ENCODE data around the gene SRC. TPM values are rescaled to one million over a fixed set of nuclear protein-coding genes. Genes with fewer than 3 reads are reported as not detected.
A peak's percentile ranks its signal among the peaks of the same experiment; 100 is the strongest.

The SRC gene
- total RNA-seq, 1 donor from 2014 or later, result 15.4 TPM

DNA sequence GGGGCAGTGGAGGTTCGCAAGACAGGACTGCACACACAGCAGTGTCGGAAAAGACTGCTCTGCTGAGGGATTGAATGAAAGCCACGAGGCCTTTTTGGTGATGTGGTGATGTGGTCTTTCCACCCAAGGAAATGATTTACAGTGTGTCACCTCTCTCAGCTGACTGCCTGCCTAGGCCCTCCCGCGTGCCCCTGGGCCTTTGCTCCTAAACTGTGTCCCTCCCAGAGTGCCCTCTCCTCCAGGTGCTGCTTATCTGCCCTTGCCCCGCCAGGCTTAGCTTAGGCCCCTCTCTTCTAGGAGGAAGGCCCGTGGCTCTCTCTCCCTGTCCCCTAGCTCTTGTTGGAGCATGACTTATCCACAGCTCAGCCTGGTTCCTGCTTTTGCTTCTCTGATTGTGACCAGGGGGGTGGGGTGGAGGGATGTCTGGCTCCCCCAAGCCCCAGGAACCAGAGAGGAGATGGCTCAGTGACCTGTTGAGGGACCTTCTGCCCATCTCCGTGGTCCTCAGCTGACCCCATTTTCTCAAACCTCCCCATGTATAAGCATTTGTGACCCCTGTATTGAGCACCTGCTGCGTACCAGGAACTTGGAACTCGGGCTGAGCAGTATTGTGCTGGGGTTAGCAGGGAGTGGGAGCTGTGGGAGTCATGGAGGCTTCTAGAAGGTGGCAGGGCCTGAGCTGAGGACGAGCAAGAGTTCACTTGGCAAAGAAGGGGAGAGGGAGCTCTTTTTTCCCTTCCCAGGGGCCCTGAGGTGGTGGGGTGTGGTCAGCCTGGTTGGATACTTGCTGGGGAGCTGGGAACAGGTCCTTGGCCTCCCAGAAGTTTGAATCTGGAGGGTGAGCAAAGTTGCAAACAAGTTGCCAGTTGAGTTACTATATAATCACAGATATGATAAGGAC is 2.2 kb downstream of the SRC start:
- Mint-ChIP-seq H3K27ac (peak overlapping the region; percentile 15), H3K36me3 (peaks cover 15% of the 10 kb centered on the region), H3K4me1 (peaks cover 49% of the 10 kb centered on the region), H3K4me3 (peak overlapping the region; percentile 81), H3K27me3 (ENCODE audit: insufficient read depth, low read depth) (peaks cover 3% of the 10 kb centered on the region), H3K9me3 (no peaks in the 10 kb centered on the region)
- Histone ChIP-seq H3K4me1 (peaks cover 9% of the 10 kb centered on the region), H3K9me3 (ENCODE audit: low read depth) (no peaks in the 10 kb centered on the region), H3K4me2 (no peak overlapping the region), H3K27ac (no peak overlapping the region), H4K20me1 (ENCODE audit: low read depth) (peaks cover 63% of the 10 kb centered on the region), H3K4me3 (no peak overlapping the region), H3K79me2 (ENCODE audit: low read depth) (peaks cover 76% of the 10 kb centered on the region), H3K9ac (no peak overlapping the region), H3K27me3 (no peaks in the 10 kb centered on the region), H3K36me3 (no peaks in the 10 kb centered on the region), H2AFZ (replicated peaks) (no peak overlapping the region), H3F3A (ENCODE audit: low read depth) (peaks cover 29% of the 10 kb centered on the region)
- TF ChIP-seq EZH2phosphoT487 (IDR thresholded peaks at IDR 0.05) (no peak), EZH2 (IDR thresholded peaks at IDR 0.05) (no peak)
- TF ChIP-seq, protein P1, sequence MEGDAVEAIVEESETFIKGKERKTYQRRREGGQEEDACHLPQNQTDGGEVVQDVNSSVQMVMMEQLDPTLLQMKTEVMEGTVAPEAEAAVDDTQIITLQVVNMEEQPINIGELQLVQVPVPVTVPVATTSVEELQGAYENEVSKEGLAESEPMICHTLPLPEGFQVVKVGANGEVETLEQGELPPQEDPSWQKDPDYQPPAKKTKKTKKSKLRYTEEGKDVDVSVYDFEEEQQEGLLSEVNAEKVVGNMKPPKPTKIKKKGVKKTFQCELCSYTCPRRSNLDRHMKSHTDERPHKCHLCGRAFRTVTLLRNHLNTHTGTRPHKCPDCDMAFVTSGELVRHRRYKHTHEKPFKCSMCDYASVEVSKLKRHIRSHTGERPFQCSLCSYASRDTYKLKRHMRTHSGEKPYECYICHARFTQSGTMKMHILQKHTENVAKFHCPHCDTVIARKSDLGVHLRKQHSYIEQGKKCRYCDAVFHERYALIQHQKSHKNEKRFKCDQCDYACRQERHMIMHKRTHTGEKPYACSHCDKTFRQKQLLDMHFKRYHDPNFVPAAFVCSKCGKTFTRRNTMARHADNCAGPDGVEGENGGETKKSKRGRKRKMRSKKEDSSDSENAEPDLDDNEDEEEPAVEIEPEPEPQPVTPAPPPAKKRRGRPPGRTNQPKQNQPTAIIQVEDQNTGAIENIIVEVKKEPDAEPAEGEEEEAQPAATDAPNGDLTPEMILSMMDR (IDR thresholded peaks at IDR 0.05), result no peak
- DNase-seq (ENCODE audit: low spot score), result no peak

DNA sequence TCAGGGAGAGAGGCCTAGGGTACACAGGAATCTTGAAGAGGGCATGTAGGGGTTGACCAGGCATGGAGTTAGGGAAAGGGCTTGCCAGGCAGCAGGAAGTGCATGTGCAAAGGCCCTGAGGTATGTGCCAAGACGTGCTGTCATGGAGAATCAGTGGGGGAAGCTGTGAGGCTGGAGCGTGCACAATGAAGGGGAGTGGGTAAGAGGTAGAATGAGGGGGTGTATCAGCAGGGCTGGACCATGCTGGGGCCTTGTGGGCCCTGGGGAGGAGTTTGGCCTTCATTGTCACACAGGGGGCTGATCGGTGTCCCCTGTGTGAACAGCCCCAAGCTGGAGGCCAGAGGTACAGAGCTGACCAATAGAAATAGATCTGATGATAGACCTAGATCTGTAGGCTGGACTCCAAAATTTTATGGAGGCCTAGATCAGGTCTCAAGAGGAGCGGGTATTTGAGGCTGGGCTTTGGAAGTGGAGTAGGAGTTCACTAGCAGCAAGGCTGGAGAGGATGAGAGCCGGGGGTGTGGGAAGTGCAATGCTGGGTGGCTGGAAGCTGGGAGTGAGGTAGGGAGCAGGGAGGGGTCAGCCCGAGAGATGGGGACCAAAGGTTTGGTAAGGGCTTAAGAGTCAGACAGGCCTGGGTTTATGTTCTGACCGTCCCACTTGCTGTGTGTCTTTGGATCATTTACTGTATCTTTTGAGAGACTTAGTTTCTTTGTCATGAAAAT is 3.0 kb downstream of the SRC start:
- peaks cover 22% of the 10 kb centered on the region for H3F3A ChIP-seq (ENCODE audit: low read depth)
- Mint-ChIP-seq H3K36me3 (peaks cover 15% of the 10 kb centered on the region), H3K9me3 (no peaks in the 10 kb centered on the region), H3K4me1 (peaks cover 42% of the 10 kb centered on the region), H3K27ac (peak overlapping the region; percentile 15), H3K4me3 (peak overlapping the region; percentile 5), H3K27me3 (ENCODE audit: insufficient read depth, low read depth) (peaks cover 3% of the 10 kb centered on the region)
- H4K20me1 ChIP-seq (ENCODE audit: low read depth), result peaks cover 71% of the 10 kb centered on the region
- H3K4me1 ChIP-seq, result peaks cover 9% of the 10 kb centered on the region
- no peak overlapping the region for H3K9ac ChIP-seq
- TF ChIP-seq EZH2 (IDR thresholded peaks at IDR 0.05), result no peak
- TF ChIP-seq, protein P1 (IDR thresholded peaks at IDR 0.05), result no peak
- TF ChIP-seq EZH2phosphoT487 (IDR thresholded peaks at IDR 0.05), result no peak
- no peaks in the 10 kb centered on the region for H3K36me3 ChIP-seq
- no peak overlapping the region for H3K4me2 ChIP-seq
- no peak overlapping the region for H3K27ac ChIP-seq
- no peaks in the 10 kb centered on the region for H3K27me3 ChIP-seq
- H3K4me3 ChIP-seq, result no peak overlapping the region
- H2AFZ ChIP-seq (replicated peaks), result no peak overlapping the region
- peaks cover 84% of the 10 kb centered on the region for H3K79me2 ChIP-seq (ENCODE audit: low read depth)
- H3K9me3 ChIP-seq (ENCODE audit: low read depth), result no peaks in the 10 kb centered on the region
- DNase-seq (ENCODE audit: low spot score), result no peak

DNA sequence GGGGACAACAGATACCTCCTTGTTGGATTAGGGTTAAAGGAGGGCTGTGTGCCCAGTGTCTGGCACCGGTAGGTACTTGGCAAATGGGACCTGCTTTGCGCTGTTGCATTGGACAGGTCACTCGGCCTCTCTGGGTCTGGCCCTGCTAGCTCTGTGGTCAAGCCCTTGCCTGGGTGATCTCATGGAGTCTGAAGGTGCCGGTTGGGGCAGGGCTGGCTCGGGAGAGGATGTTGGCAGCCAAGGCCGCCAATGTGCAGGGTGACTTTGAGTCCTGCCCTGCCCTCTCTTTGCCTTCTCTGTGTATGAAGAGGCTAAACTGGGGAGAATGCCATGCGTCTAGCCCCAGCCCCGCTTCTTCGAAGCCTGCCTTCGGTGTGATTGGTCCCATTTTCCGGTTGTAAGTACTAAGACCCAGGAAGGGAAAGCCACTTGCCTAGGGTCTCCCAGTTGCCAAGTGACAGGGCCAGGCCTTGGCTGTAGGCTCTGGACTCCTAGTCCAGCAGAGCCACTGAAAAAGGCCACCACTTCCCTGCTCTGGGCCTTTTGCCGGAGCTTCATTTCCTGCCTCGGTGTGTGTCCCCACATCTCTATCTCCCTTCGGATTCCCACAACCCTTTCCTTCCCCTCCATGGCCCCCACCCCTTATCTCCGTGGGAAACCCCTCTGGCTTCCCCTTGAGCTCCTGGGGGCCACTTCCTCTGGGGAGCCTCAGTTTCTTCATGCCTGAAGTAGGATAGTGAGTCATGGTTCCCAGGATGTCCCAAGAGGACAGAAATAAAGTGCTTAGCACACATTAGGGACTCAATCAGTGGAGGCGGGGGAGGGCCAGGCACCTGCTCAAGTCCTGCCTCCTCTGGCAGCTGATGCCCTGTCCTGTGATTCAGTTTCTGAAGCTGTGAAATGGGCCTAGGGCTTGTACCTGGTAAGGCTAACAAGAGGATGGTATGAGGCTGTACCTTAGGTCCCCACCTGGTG is 3.9 kb downstream of the SRC start:
- Histone ChIP-seq H3K9me3 (ENCODE audit: low read depth) (no peaks in the 10 kb centered on the region), H2AFZ (replicated peaks) (no peak overlapping the region), H3K27ac (no peak overlapping the region), H3K4me2 (no peak overlapping the region), H3K79me2 (ENCODE audit: low read depth) (peaks cover 92% of the 10 kb centered on the region), H3K36me3 (no peaks in the 10 kb centered on the region), H3K4me3 (no peak overlapping the region), H3K9ac (no peak overlapping the region), H3F3A (ENCODE audit: low read depth) (peaks cover 13% of the 10 kb centered on the region), H3K4me1 (peaks cover 5% of the 10 kb centered on the region), H3K27me3 (no peaks in the 10 kb centered on the region), H4K20me1 (ENCODE audit: low read depth) (peaks cover 79% of the 10 kb centered on the region)
- no peak overlapping the region for H3K27ac Mint-ChIP-seq
- DNase-seq (ENCODE audit: low spot score), result no peak
- H3K27me3 Mint-ChIP-seq (ENCODE audit: insufficient read depth, low read depth), result peaks cover 3% of the 10 kb centered on the region
- H3K36me3 Mint-ChIP-seq, result peaks cover 15% of the 10 kb centered on the region
- no peak overlapping the region for H3K4me3 Mint-ChIP-seq
- no peaks in the 10 kb centered on the region for H3K9me3 Mint-ChIP-seq
- TF ChIP-seq, protein P1 (IDR thresholded peaks at IDR 0.05), result no peak
- TF ChIP-seq EZH2 (IDR thresholded peaks at IDR 0.05) (no peak), EZH2phosphoT487 (IDR thresholded peaks at IDR 0.05) (no peak)
- H3K4me1 Mint-ChIP-seq, result peaks cover 38% of the 10 kb centered on the region
